Measurements from ENCODE around the gene KLK12.

The KLK12 gene, protein sequence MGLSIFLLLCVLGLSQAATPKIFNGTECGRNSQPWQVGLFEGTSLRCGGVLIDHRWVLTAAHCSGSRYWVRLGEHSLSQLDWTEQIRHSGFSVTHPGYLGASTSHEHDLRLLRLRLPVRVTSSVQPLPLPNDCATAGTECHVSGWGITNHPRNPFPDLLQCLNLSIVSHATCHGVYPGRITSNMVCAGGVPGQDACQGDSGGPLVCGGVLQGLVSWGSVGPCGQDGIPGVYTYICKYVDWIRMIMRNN

DNA sequence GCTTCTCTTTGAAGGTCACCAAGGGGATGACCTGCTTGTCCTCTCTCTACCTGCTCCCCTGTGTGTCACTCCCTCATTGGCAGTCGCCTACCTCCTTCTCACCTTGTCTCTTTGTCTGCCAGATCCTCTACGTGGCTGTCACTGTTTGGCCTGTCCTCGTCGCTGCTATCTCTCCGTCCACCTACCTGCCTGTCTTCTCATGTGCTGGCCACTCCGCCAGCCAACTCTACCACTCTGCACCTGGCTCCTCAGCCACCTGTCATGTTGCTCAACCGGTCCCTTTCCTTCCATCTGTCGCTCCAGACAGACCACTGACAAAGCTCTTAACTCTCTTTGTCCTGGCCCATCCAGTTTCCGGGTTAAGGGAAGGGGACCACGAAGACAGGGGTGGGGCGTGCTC, at the start of gene KLK12:
Gene KLK12 (minus strand): TSS at position 299 of the 400 bp plus-strand sequence. CDS start 381 bp downstream, outside the sequence.
- DNase-seq (ENCODE audit: low read depth) = no peak

DNA sequence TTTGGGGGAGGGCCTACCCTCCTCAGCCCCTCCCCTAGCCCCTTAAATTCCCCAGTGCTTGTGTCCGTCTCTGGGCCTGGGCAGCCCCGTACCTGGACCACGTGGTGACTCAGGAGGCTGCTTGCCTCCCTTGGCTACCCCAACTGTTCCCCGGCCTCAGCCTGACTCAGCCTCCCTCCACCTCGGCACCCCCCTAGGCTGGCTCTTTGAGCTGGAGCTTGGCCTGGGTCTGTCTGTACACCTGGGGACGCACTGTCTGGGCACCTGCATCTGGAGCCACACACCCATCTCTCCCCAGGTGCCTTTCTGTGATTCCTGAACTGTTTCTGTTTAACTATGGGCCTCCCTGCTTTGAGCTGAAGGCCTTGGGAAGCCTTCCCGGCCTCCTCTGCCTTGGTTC, 49.7 kb upstream of the KLK12 start:
- DNase-seq (ENCODE audit: low read depth) = no peak

DNA sequence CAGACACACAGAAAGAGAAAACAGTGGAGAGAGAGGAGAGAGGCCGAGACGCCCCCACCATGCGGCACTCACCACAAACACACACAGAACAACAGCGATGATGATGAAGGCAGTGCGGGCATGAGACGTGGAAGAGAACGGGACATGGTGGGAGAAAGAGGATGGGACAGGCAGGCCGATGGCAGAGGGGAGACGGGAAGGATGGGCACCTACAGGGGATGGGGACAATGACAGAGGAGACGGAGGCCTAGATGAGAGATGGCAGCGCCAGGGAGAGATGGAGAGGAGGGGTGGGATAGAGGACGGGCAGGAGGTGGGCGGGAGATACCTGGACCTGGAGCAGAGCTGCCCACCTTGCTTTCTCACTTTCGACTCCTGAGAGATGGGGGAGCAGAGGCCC, 49.0 kb upstream of the KLK12 start:
- DNase-seq (ENCODE audit: low read depth) = no peak

DNA sequence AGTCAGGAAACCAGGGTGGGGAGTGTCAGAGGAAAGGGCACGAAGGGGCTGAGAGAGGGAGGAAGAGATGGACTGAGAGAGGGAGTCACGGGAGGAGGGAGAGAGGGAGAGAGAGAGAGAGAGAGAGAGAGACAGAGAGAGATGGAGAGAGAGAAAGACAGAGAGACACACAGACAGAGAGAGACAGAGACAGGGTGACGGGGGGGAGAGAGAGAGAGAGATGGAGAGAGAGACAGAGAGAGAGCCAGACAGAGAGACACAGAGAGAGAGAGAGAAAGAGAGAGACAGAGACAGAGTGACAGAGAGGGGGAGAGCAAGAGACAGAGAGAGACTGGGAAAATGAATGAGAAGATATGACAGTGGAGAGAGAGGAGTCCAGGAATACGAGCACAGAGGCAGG, 48.4 kb upstream of the KLK12 start:
- DNase-seq (ENCODE audit: low read depth) = no peak

DNA sequence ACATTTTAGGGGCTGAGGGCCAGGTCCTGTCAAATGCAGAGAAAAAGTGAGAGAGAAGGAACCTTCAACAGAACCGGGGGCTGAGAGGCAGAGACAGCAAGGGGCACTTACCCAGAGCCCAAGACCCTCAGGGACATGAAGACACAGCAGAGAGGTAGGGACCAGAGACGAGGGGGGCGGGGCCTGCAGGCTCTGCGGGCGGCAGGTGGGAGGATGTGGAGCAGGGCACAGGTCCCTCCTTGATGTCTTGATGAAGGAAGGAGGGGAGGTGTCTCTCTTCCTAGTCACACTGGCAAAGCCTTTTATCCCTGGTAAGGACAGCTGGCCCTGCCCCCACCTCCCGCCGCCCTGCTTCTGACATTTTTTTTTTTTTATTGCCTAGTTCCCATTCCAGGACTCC, 47.8 kb upstream of the KLK12 start, which contains the start of gene KLK14:
Gene KLK14 (minus strand): TSS at position 277 of the 400 bp plus-strand sequence. CDS start 273 bp downstream, at position 4.
- no peak for DNase-seq (ENCODE audit: low read depth)

DNA sequence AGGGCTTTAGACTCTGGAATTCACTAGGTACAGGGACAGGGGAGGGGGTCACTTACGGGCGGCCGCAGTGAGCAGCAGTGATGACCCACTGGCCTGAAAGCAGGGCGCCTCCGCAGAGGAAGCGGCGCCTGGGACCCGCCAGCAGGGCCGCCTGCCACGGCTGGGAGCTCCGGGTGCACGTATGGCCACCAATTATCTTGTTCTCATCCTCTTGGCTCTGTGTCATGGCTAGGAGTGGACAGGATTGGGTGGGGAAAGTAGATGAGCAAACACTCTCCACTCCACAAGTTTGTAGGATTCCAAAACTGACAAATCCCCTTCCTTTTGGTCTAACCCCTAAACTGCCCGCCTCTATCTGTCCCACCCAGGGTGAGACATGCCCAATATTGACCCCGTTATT, 46.7 kb upstream of the KLK12 start:
- DNase-seq (ENCODE audit: low read depth) = no peak

DNA sequence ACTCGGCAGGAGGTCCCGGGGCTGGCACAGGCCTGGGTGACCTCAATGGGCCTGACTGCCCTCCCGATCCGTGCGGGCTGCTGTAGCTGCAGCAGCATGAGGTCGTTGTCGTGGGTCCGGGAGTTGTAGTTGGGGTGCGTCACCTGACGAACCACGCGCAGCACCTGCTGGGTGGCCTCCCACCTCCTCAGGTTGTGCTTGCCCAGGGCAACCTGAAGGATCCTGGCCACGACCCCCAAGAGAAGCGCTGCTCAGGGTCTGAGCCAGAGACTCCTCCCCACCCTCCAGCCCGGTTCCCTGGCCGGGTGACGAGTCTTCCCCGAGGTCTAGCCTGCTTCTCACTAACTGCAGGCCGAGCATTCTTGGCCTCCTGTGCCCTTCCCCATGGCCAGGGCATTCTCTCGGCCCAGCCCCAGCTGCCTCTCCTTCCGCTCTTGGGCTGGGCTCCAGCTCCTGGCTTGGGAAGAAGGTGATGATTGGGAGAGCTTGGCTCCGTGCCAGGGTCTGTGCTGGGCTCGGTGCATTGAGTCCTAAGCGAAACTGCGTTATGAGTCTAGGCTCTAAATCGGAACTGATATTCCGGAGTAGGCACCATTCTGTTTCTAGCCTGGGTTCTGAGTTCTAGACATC, 44.8 kb upstream of the KLK12 start:
- DNase-seq (ENCODE audit: low read depth) = no peak

DNA sequence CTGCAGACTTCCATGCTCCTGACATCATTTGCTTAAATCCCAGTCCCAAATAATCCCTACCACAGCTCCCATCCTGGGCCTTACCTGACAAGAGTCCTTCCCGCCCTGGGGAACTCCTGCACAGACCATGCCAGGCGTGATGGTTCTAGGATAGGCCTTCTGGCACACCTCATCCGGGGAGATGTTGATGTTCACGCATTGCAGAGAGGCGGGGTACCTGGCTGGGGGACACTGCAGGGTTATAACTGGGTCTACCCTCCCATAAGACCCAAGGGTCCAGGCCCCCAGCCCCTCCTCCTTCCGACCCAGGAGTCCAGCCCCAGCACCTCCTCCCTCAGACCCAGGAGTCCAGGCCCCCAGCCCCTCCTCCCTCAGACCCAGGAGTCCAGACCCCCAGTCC, 43.9 kb upstream of the KLK12 start:
- no peak for DNase-seq (ENCODE audit: low read depth)

DNA sequence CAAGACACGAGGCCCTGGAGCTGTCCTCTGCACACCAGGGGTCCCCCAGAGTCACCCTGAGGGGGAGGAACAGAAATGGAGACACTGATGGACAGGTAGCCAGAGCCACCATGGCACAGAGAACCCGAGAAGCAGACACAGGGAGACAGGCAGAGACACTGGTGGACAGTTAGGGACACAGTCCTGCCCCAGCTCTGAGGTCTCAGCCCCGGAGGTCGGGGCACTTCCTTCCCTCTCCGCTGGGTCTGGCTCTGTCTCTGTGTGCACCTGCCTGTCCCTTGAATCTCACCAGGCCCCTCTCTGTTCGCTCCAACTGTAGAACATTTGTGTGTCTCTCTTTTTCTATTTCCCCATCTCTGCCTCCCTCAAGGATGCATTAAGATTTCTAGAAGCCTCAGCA, 43.3 kb upstream of the KLK12 start:
- no peak for DNase-seq (ENCODE audit: low read depth)

DNA sequence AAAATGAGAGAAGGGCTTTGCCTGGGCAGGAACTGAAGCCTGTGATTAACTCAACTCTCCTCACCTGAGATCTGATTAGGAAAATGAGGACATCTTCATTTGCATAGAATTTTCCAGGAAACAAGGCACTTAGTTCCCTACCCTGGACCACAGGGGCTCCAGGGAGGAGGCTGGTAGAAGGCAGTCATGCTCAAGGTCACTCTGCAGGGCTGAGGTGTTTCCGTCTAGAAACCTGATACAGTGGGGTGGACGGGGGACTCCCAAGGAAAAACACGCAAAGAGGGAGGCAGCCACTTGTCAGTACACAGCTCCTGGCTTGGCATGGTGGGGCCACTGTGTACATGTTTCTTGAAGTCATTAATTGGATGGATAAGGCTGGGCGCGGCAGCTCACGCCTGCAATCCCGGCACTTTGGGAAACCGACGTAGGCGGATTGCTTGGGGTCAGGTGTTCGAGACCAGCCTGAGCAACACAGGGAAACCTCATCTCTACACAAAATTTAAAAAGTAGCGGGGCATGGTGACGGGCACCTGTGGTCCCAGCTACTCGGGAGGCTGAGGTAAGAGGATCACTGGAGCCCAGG, 41.9 kb upstream of the KLK12 start:
- DNase-seq (ENCODE audit: low read depth) = no peak

DNA sequence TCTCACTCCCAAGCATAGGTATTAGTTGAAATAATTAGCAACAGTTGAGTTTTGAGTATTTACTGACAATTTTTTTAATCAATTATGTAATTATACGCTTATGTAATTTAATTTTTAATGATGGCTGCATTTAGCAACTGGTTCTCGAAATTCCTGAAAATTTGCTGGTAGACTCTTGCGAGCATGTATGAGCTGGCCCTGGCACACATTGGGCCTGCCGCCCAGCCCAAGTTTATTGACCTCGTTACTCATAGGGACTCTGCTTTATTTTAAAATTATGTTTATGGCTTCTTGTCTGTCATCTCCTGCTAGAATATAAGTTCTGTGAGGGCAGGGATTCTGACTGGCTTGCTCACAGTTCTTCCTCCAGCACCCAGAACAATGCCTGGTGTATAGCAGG, 41.2 kb upstream of the KLK12 start:
- no peak for DNase-seq (ENCODE audit: low read depth)

DNA sequence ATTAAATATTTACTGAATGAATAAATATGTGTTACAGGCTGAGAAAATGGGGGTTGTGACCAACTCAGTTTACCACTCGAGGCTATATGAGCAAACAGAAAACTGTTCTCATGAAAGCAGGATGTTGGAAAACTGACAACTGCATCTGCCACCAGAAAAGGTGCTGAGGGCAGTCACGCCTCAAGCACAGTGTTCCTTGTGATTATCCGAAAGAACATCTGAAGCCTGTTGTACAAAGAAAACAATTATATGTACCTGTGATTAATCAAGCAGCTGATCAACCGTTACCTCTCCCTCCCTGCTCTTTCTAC, 36.2 kb upstream of the KLK12 start:
- no peak for DNase-seq (ENCODE audit: low read depth)

DNA sequence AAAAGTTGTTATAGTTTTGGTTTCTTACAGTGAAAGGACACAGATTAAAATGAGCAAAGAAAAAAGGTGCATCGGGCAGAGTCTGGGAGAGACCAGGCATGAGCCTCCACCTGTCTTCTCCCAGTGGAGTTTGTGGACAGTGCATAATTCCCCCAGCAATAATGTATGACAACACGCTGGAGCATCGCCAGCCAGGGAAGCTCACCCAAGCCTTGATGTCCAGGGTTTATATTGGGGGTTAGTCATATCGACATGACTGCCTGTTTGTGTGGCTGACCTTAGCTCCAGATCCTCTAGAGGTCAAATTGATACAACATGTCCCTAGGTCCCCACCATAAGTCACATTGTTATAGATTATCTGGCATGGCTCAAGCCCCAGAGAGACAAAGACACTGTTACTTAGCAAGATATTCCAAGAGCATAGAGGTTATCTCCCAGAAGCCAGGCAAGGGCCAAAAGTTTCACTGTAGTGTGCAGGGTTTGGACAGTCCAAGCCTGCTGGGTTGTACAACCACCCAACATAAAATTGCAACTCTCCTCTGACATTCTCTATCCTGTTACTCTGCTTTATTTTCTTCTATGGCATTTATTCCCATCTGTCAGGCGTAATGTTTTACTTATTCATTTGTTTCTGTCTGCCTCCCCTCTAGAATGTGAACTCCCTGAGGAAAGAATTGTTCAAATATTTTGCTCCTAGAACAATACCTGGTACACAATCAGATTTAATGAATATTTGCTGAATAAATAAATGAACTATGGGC, 35.7 kb upstream of the KLK12 start:
- no peak for DNase-seq (ENCODE audit: low read depth)

DNA sequence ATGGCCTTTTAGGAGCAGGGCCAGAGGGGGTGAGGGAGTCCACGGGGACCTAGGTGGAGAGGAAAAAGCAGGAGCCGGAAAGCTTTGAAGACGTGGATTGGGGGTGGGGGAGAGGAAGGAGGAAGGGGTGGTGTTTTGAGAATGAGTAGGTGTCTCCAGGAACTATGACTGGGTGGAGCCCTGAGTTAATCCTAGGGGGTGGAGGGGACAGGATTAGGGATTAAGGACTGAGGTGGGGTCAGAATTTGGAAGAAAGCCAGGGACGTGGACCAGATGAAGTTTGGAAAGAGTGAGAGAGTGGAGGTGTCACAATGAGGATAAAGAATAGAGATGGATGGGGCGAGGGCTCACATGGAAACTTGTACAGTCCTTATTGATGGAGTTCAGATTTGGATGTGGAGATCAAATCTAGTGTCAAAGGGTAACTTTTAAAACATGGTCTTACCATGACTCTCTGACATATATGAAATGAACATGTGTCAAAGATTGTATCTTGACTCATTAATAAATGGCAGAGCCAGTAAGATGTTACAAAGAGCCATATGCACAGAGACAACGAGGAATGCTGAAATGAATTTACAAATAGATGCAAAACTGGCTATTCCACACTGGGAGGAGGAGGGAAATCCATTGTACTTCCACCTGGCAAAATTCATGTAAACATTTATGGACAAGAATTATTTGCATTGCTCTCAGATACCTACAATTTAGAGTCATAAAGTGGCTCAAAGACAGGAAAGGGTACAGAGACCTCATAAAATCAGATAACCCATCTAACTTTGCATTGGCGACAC, 31.8 kb upstream of the KLK12 start:
- no peak for DNase-seq (ENCODE audit: low read depth)

DNA sequence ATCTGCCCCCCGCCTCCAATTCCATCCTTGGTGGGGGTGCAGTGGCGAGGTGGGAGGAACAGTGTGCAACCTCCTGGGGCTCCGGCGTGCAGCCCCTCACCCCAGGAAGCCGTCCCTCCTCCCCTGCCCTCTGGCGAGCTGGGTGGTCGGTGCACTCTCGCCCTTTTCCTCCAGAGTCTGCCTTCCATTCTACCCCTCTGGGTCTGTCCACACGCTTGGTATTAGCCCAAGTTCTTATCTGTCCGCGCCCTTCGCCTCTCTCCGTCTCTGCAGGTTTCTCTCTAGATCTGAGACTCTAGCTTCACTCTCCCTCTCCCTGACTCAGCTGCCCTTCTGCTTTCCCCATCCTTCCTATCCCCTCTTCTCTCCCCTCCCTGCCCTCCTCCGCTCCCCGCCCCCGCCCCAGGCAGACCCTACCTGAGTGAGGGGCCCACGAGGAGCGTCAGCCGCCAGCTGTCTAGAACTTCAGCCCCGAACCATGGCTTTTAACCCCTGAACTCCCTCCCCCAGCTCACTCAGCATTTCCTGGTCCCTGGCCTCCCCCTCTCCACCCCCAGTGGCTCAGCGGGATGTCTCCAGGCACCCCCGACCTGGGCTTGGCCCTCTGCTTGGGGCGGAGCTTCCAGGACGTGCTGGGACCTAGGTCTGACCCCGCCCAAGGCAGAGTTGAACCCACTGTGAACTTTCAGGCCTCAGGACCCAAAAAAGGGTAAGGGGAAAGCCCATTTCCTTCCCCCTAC, 30.6 kb upstream of the KLK12 start:
- DNase-seq (ENCODE audit: low read depth) = no peak

DNA sequence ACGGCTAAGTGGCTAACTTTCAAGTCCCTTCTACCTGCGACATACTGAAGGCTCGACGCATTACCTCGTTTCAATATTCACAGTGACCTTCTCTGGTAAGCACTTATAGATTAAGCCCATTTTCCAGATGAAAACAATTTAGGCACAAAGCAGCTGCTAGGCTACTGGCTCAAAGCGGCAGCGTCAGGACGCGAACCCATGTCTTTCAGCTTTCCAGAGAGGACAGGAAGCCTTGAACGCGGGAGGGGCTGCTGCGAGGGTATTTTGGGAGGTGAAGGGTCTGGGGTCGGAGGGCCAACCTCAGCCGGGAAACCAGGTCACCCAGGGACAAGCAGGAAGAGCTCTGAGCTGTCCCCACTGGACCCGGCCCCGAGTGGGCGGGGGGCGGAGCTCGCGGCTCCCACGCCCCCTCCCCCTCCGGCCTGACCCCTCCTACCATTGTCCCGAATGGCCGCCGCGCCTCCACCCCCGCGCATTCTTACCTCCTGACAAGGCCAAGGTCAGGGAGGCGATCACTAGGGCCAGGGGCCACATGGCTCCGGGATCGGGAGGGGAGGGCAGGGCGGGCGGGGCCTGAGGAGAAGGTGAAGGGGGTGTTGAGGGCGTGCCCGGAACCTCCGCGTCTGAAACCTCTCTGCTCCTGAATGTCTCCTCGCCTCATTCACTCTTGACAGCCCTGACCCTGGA, 29.9 kb upstream of the KLK12 start, which contains the start of gene KLK13:
Gene KLK13 (minus strand): TSS at position 559 of the 687 bp plus-strand sequence. CDS start 25 bp downstream, at position 534.
- no peak for DNase-seq (ENCODE audit: low read depth)

DNA sequence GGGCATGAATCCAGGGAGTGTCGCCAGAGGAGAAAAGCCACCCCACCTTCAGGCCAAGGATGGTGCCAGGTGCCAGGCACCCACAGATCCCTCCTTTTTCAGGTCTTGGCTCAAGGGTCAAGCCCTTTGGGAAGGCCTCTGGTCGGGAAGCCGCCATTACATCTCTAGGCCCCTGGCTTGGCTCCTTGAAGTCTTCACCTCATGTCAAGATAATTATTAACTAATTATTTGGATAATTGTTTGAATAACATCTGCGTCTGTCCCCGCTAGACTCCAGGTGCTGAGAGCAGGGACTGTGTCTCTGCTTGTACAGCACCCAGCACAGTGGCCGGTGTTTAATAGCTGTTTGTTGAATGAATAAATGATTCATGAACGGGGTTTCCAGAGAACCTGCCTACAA, 28.9 kb upstream of the KLK12 start:
- DNase-seq (ENCODE audit: low read depth) = no peak

DNA sequence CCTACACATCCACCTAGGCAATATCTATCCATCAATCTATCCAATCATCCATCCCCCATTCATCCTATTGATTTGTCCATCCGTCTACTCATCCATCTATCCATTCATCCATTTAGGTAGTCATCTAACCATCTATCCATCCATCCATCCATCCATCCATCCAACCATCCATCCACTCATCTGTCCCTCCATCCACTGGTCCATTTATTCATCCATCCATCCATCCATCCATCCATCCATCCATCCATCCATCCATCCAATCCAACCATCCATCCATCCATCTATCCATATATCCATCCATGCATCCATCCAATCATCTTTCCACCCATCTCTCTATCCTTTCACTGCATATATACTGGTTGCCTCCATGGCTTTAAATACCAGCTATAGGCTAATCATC, 26.2 kb upstream of the KLK12 start:
- DNase-seq (ENCODE audit: low read depth) = no peak

DNA sequence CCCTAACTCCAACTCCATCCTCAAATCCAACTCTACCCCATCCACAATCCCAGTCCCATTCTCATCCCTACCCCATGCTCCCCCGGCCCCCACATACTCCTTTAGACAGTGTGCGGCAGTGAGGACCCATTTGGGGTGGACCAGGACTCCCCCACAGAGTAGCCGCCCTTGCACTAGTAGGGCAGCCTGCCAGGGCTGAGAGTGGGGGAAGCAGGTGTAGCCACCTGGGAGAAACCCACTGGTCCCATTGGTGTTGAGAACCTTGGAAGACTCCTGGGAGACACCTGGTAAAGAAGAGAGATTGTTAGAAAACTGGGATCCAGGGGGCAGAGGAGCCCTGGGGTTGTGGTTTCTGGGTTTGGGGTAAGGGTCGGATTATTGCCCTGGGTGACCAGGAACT, 25.5 kb upstream of the KLK12 start:
- no peak for DNase-seq (ENCODE audit: low read depth)

DNA sequence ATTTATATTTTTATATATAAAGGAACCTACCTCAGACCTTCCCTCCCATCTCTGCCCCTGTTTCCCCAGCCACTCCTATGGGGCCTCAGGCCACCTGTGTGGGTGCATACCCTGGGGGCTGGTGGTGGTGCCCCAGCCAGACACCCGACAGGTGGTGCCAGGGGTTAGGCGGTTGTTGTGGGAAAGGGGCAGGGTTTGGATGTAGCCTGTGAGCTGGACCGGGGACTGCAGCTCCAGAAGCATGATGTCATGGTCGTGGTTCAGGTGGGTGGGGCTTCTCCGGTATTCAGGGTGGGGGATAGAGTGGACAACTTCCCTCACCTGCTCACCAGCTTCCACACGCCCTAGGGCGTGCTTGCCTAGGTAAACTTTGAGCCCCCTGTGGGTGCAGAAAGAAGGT, 24.9 kb upstream of the KLK12 start:
- DNase-seq (ENCODE audit: low read depth) = no peak

DNA sequence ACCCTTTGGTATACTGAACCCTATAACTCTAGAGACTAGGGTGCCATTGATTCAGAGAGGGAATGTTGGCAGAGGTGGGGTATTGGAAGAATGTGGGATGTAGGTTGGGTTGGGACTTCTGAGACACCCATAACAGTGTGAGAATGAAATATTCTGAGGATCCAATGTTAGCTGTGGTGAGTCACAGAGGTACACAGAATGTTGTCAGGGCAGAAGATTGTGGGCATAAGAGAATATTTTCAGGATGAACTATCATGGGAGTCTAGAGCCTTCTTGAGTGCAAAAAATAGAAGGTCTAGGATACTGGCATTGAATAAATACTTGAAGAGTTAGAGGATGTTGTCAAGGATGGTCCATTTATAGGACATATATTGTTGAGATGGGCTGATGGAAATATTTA, 21.1 kb upstream of the KLK12 start:
- no peak for DNase-seq (ENCODE audit: low read depth)

Data from T-helper 22 cell (primary cell).